Measurements from ENCODE around the gene CYTH2. TPM values are rescaled to one million over a fixed set of nuclear protein-coding genes. Genes with fewer than 3 reads are reported as not detected.

Gene CYTH2
- total RNA-seq, 1 experiment from 2014 or later: 72.6 TPM

DNA sequence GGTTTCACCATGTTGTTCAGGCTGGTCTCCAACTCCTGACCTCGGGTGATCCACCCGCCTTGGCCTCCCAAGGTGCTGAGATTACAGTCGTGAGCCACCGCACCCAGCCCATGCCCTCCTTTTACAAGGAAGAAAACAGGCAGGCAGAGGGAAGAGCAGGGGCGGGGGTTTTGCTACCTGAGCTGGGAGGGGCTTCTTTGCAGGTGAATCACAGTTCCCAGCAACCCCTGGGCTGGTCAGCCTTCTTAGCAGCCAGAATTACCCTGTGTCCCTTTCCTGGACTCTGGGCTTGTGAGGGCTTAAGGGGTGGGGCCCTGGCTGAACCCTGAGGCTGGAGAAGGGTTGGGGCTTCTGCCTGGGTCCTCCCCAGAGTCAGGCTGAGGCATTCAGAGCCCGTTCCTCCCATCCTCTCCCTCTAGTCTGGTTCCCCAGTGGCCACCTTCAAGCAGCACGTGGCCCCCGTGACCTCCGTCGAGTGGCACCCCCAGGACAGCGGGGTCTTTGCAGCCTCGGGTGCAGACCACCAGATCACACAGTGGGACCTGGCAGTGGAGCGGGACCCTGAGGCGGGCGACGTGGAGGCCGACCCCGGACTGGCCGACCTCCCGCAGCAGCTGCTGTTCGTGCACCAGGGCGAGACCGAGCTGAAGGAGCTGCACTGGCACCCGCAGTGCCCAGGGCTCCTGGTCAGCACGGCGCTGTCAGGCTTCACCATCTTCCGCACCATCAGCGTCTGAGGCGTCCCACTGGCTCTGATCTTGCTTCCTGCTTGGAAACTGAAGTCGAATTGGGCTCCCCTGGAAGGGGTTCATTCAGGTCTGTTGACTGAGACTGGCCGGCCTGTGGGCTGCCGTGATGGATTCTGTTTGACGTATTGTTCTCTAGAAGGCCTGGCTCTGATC, 16.6 kb upstream of the CYTH2 start:
- ATAC-seq (no peak), DNase-seq (ENCODE audit: low spot score) (no peak)
- Mint-ChIP-seq H3K4me1 (no peaks in the 10 kb centered on the region), H3K27ac (no peak overlapping the region), H3K36me3 (peaks cover 60% of the 10 kb centered on the region), H3K4me3 (no peak overlapping the region), H3K9me3 (no peaks in the 10 kb centered on the region), H3K27me3 (ENCODE audit: low read depth) (no peaks in the 10 kb centered on the region)
- TF ChIP-seq, protein P1, sequence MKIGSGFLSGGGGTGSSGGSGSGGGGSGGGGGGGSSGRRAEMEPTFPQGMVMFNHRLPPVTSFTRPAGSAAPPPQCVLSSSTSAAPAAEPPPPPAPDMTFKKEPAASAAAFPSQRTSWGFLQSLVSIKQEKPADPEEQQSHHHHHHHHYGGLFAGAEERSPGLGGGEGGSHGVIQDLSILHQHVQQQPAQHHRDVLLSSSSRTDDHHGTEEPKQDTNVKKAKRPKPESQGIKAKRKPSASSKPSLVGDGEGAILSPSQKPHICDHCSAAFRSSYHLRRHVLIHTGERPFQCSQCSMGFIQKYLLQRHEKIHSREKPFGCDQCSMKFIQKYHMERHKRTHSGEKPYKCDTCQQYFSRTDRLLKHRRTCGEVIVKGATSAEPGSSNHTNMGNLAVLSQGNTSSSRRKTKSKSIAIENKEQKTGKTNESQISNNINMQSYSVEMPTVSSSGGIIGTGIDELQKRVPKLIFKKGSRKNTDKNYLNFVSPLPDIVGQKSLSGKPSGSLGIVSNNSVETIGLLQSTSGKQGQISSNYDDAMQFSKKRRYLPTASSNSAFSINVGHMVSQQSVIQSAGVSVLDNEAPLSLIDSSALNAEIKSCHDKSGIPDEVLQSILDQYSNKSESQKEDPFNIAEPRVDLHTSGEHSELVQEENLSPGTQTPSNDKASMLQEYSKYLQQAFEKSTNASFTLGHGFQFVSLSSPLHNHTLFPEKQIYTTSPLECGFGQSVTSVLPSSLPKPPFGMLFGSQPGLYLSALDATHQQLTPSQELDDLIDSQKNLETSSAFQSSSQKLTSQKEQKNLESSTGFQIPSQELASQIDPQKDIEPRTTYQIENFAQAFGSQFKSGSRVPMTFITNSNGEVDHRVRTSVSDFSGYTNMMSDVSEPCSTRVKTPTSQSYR (CRISPR knock-in tag; IDR thresholded peaks at IDR 0.05): no peak
- TF ChIP-seq, protein P2, sequence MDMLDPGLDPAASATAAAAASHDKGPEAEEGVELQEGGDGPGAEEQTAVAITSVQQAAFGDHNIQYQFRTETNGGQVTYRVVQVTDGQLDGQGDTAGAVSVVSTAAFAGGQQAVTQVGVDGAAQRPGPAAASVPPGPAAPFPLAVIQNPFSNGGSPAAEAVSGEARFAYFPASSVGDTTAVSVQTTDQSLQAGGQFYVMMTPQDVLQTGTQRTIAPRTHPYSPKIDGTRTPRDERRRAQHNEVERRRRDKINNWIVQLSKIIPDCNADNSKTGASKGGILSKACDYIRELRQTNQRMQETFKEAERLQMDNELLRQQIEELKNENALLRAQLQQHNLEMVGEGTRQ (CRISPR knock-in tag; IDR thresholded peaks at IDR 0.05): no peak
- TF ChIP-seq GRHL2 (CRISPR knock-in tag; IDR thresholded peaks at IDR 0.05; ENCODE audit: insufficient replicate concordance, severe bottlenecking) (no peak), MYBL2 (CRISPR knock-in tag; IDR thresholded peaks at IDR 0.05) (no peak), FOXP1 (CRISPR knock-in tag; IDR thresholded peaks at IDR 0.05; ENCODE audit: borderline replicate concordance) (no peak), ZNF416 (CRISPR knock-in tag; IDR thresholded peaks at IDR 0.05) (no peak), SMAD4 (CRISPR knock-in tag; IDR thresholded peaks at IDR 0.05) (no peak), OVOL2 (CRISPR knock-in tag; IDR thresholded peaks at IDR 0.05; ENCODE audit: borderline replicate concordance) (no peak), GABPB1 (CRISPR knock-in tag; IDR thresholded peaks at IDR 0.05) (no peak), NR1H2 (CRISPR knock-in tag; IDR thresholded peaks at IDR 0.05) (no peak), SP1 (CRISPR knock-in tag; conservative IDR thresholded peaks at IDR 0.05) (no peak)
- TF ChIP-seq, protein P3, sequence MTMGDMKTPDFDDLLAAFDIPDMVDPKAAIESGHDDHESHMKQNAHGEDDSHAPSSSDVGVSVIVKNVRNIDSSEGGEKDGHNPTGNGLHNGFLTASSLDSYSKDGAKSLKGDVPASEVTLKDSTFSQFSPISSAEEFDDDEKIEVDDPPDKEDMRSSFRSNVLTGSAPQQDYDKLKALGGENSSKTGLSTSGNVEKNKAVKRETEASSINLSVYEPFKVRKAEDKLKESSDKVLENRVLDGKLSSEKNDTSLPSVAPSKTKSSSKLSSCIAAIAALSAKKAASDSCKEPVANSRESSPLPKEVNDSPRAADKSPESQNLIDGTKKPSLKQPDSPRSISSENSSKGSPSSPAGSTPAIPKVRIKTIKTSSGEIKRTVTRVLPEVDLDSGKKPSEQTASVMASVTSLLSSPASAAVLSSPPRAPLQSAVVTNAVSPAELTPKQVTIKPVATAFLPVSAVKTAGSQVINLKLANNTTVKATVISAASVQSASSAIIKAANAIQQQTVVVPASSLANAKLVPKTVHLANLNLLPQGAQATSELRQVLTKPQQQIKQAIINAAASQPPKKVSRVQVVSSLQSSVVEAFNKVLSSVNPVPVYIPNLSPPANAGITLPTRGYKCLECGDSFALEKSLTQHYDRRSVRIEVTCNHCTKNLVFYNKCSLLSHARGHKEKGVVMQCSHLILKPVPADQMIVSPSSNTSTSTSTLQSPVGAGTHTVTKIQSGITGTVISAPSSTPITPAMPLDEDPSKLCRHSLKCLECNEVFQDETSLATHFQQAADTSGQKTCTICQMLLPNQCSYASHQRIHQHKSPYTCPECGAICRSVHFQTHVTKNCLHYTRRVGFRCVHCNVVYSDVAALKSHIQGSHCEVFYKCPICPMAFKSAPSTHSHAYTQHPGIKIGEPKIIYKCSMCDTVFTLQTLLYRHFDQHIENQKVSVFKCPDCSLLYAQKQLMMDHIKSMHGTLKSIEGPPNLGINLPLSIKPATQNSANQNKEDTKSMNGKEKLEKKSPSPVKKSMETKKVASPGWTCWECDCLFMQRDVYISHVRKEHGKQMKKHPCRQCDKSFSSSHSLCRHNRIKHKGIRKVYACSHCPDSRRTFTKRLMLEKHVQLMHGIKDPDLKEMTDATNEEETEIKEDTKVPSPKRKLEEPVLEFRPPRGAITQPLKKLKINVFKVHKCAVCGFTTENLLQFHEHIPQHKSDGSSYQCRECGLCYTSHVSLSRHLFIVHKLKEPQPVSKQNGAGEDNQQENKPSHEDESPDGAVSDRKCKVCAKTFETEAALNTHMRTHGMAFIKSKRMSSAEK (CRISPR knock-in tag; IDR thresholded peaks at IDR 0.05; ENCODE audit: borderline replicate concordance): no peak
- TF ChIP-seq, protein P4, sequence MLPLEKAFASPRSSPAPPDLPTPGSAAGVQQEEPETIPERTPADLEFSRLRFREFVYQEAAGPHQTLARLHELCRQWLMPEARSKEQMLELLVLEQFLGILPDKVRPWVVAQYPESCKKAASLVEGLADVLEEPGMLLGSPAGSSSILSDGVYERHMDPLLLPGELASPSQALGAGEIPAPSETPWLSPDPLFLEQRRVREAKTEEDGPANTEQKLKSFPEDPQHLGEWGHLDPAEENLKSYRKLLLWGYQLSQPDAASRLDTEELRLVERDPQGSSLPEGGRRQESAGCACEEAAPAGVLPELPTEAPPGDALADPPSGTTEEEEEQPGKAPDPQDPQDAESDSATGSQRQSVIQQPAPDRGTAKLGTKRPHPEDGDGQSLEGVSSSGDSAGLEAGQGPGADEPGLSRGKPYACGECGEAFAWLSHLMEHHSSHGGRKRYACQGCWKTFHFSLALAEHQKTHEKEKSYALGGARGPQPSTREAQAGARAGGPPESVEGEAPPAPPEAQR (CRISPR knock-in tag; IDR thresholded peaks at IDR 0.05): no peak
- TF ChIP-seq, protein P5, sequence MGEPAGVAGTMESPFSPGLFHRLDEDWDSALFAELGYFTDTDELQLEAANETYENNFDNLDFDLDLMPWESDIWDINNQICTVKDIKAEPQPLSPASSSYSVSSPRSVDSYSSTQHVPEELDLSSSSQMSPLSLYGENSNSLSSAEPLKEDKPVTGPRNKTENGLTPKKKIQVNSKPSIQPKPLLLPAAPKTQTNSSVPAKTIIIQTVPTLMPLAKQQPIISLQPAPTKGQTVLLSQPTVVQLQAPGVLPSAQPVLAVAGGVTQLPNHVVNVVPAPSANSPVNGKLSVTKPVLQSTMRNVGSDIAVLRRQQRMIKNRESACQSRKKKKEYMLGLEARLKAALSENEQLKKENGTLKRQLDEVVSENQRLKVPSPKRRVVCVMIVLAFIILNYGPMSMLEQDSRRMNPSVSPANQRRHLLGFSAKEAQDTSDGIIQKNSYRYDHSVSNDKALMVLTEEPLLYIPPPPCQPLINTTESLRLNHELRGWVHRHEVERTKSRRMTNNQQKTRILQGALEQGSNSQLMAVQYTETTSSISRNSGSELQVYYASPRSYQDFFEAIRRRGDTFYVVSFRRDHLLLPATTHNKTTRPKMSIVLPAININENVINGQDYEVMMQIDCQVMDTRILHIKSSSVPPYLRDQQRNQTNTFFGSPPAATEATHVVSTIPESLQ (CRISPR knock-in tag; IDR thresholded peaks at IDR 0.05): no peak
- POLR2A ChIA-PET: no interaction called here
- CTCF ChIA-PET: interaction anchor here (2.1 kb wide), 1 partner anchor 61 kb away, joined by 7 read pairs; the partner anchor contains the start of gene KDELR1

Measured in WTC11 (cell line).